WERI-Rb-1 (cell line): Measurements from ENCODE around the gene DOCK11.

ENCODE experiments used
- DNase-seq: peaks from one replicate; pipeline ENCODE4 v3.0.0-alpha.2; 2020
- H3K27ac ChIP-seq: fragments of 250-450 bp; sonication (Bioruptor Pico); 2 replicates; pipeline ENCODE4 v1.5.1; 2020; ENCODE audit warnings: mild to moderate bottlenecking, moderate library complexity
- H3K27me3 ChIP-seq: fragments of 250-450 bp; sonication (Bioruptor Pico); 2 replicates; pipeline ENCODE4 v1.5.1; 2021; ENCODE audit warnings: mild to moderate bottlenecking, low read depth, moderate library complexity; ENCODE audit not compliant: insufficient read depth, severe bottlenecking
- H3K36me3 ChIP-seq: fragments of 250-450 bp; sonication (Bioruptor Pico); 2 replicates; pipeline ENCODE4 v1.5.1; 2020; ENCODE audit warnings: mild to moderate bottlenecking, moderate library complexity
- H3K4me3 ChIP-seq: 2 replicates; pipeline ENCODE4 v1.5.1; 2011; ENCODE audit warnings: low read depth, mild to moderate bottlenecking, control low read depth, low read length
- H3K9me3 ChIP-seq: fragments of 250-450 bp; sonication (Bioruptor Pico); 2 replicates; pipeline ENCODE4 v1.5.1; 2021; ENCODE audit warnings: mild to moderate bottlenecking, moderate library complexity; ENCODE audit not compliant: severe bottlenecking
- CTCF ChIP-seq: IDR thresholded peaks from 2 replicates; pipeline ENCODE4 v1.5.1; 2011; ENCODE audit warnings: low read depth, mild to moderate bottlenecking, control low read depth, inconsistent platforms, low read length

The DOCK11 gene

DNA sequence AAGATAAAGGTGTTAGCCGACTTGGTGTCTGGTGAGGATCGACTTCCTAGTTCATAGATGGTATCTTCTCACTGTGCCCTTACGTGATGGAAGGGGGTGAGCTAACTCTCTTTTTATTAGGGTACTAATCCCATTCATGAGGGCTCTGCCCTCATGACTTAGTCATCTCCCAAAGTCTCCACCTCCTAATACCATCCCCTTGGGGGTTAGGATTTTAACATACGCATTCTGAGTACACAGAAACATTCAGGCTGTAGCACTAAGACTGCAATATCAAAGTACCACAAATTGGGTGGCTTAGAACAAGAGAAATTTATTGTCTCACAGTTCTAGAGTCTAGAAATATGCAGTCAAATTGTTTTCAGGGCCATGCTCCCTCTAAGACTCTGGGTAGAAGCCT is 173.8 kb downstream of the DOCK11 start:
- H3K27me3 ChIP-seq = no peaks in the 10 kb centered on the region
- no peak for DNase-seq
- no peaks in the 10 kb centered on the region for H3K36me3 ChIP-seq
- no peak for TF ChIP-seq CTCF
- no peak overlapping the region for H3K4me3 ChIP-seq
- no peaks in the 10 kb centered on the region for H3K9me3 ChIP-seq
- H3K27ac ChIP-seq = no peak overlapping the region

- Histone ChIP-seq H3K27ac (no peak overlapping the region), H3K4me3 (no peak overlapping the region), H3K9me3 (no peaks in the 10 kb centered on the region), H3K36me3 (no peaks in the 10 kb centered on the region), H3K27me3 (no peaks in the 10 kb centered on the region)
- TF ChIP-seq CTCF = no peak
- DNase-seq = no peak
Observed at GRCh38 chrX:118675326-118675965, 179.8 kb downstream of the DOCK11 start.

- Histone ChIP-seq H3K9me3 (no peaks in the 10 kb centered on the region), H3K36me3 (no peaks in the 10 kb centered on the region), H3K27me3 (no peaks in the 10 kb centered on the region), H3K4me3 (no peak overlapping the region), H3K27ac (no peak overlapping the region)
- TF ChIP-seq CTCF = no peak
- DNase-seq = no peak
Observed at GRCh38 chrX:118675966-118676349, 180.3 kb downstream of the DOCK11 start.

DNA sequence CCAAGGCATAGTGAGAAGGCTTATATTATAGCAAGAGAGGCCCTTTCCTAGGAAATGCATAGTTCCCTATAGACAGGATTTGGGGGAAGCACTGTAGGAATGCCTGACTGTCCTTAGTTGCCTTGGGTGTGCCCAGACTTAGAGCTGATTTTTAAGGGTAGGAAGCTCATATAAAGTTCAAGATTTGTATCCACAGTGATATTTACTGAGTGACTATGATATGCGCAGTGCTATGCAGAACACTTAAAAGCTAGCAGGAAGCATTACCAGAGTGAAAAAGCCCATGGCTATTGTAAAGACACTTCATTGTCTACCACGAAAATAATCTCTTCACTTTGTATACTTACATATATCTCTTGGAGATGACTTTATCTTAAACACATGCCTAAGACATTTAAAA is 181.7 kb downstream of the DOCK11 start:
- no peak for TF ChIP-seq CTCF
- Histone ChIP-seq H3K27ac (no peak overlapping the region), H3K9me3 (no peaks in the 10 kb centered on the region), H3K36me3 (no peaks in the 10 kb centered on the region), H3K4me3 (no peak overlapping the region), H3K27me3 (no peaks in the 10 kb centered on the region)
- no peak for DNase-seq

- Histone ChIP-seq H3K27ac (no peak overlapping the region), H3K9me3 (no peaks in the 10 kb centered on the region), H3K36me3 (no peaks in the 10 kb centered on the region), H3K27me3 (no peaks in the 10 kb centered on the region), H3K4me3 (no peak overlapping the region)
- no peak for TF ChIP-seq CTCF
- DNase-seq = no peak
Observed at GRCh38 chrX:118679290-118679689, 183.7 kb downstream of the DOCK11 start.

DNA sequence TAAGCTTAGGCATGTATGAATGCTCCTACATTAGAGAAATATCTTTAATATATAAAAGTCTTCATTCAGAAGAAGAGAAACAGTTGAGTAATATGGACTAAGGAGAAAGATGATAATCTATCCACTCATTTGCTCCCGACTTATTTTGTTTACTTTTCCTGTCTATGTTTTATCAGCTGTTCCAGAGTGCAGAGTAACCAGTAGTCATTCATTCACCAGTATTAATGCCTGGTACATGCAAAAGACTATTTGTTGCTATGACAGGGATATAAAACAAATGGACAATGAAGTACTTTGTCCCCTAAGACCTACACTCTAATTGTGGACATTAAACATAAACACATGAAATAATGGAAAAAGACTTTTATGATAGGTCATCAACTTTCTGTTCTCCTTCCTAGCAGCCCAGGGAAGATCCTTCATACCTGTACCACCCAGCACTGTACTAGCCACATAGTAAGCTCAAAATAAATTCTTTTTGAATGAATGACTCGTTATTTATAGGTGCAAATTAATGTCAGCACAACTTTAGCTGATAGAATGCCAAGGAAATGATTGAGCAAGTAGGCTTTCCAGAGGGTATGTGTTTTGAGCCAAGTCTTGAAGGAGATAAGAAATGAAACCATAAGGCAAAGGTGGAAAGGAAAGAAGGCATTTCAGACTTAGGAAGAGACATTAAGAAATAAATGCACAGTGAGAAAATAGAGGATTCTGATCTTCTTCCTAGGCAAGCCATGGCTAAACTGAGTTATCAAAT is 186.8 kb downstream of the DOCK11 start:
- no peak for TF ChIP-seq CTCF
- no peak for DNase-seq
- no peaks in the 10 kb centered on the region for H3K36me3 ChIP-seq
- H3K9me3 ChIP-seq = no peaks in the 10 kb centered on the region
- H3K27ac ChIP-seq = no peak overlapping the region
- no peak overlapping the region for H3K4me3 ChIP-seq
- no peaks in the 10 kb centered on the region for H3K27me3 ChIP-seq
